HEK293 (cell line): ENCODE data around the gene EBLN2.

Experiments
- KLF16 ChIP-seq: fragments of 450-650 bp; formaldehyde crosslinking; IDR thresholded peaks from 2 replicates; pipeline ENCODE4 v1.5.1; 2017; ENCODE audit warnings: missing biosample characterization, missing genetic modification characterization
- SETDB1 ChIP-seq: IDR thresholded peaks from one replicate; pipeline ENCODE4 v1.6.1; 2017; ENCODE audit warnings: mild to moderate bottlenecking, low read length, moderate library complexity, mixed read lengths; ENCODE audit not compliant: insufficient read length
- TF ChIP-seq, protein P1 (sequence below): fragments of 450-650 bp; formaldehyde crosslinking; IDR thresholded peaks from 2 replicates; pipeline ENCODE4 v1.5.1; 2016; ENCODE audit warnings: missing biosample characterization, missing genetic modification characterization

DNA sequence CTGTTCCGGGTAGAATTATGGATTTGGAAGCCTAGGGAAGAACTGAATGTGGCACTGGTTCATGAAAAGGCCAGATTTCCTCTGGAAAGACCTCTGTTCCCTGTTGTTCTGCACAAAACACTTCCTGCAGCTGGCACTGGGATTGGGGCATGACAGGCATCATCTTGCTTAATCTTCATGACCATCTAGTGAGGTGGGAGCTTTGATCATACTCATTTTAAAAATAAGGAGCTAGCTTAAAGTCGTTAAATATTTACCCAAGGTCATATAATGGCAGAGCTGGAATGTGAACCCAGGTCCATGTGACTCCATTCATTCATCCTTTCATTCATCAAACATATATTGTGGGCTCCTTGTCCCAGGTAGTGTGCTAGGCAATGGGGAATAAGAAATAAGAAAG lies 40.4 kb downstream of the EBLN2 start:
- TF ChIP-seq, protein P1, sequence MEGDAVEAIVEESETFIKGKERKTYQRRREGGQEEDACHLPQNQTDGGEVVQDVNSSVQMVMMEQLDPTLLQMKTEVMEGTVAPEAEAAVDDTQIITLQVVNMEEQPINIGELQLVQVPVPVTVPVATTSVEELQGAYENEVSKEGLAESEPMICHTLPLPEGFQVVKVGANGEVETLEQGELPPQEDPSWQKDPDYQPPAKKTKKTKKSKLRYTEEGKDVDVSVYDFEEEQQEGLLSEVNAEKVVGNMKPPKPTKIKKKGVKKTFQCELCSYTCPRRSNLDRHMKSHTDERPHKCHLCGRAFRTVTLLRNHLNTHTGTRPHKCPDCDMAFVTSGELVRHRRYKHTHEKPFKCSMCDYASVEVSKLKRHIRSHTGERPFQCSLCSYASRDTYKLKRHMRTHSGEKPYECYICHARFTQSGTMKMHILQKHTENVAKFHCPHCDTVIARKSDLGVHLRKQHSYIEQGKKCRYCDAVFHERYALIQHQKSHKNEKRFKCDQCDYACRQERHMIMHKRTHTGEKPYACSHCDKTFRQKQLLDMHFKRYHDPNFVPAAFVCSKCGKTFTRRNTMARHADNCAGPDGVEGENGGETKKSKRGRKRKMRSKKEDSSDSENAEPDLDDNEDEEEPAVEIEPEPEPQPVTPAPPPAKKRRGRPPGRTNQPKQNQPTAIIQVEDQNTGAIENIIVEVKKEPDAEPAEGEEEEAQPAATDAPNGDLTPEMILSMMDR, result no peak
- no peak for TF ChIP-seq KLF16 (tag by site-specific recombination)
- no peak for TF ChIP-seq SETDB1
